Prostate gland (tissue), 2 donors: ENCODE data around the gene ZFYVE27. TPM values are rescaled to one million over a fixed set of nuclear protein-coding genes. Genes with fewer than 3 reads are reported as not detected.

Experiments
- DNase-seq: peaks from one replicate; pipeline ENCODE4 v3.0.0-alpha.2; 2019; ENCODE audit warnings: low spot score
- H3K27ac ChIP-seq, 2 donors: fragments of 200-600 bp; sonication (generic); 2 replicates each; pipeline ENCODE4 v1.5.1; 2017 to 2019
- H3K27me3 ChIP-seq: fragments of 200-600 bp; sonication (generic); replicated peaks from 2 replicates; pipeline ENCODE4 v1.5.1; 2019; ENCODE audit not compliant: insufficient read depth
- H3K36me3 ChIP-seq, 2 donors: fragments of 200-600 bp; sonication (generic); 1 replicate in 1 of 2; 2 replicates in 1 of 2; pipeline versions ENCODE4 v1.5.1 to v1.8.1; 2017 to 2019
- H3K4me1 ChIP-seq: fragments of 200-600 bp; sonication (generic); replicated peaks from 2 replicates; pipeline ENCODE4 v1.5.1; 2019
- H3K4me3 ChIP-seq, 2 donors: fragments of 200-600 bp; sonication (generic); 2 replicates each; pipeline ENCODE4 v1.5.1; 2017 to 2019
- H3K9me3 ChIP-seq: fragments of 200-600 bp; sonication (generic); 2 replicates; pipeline ENCODE4 v1.5.1; 2017
- POLR2A ChIP-seq: fragments of 450-650 bp; IDR thresholded peaks from one replicate; pipeline ENCODE4 v1.6.1; 2016; ENCODE audit warnings: antibody characterized with exemption, mild to moderate bottlenecking
- POLR2AphosphoS5 ChIP-seq: sonication (generic); formaldehyde crosslinking; IDR thresholded peaks from one replicate; pipeline ENCODE4 v1.6.1; 2017; ENCODE audit warnings: antibody characterized with exemption
- WGBS: methylation state at CpG from one replicate; pipeline ENCODE4 v1.1.5; 2018; 5-methylcytosine and 5-hydroxymethylcytosine counted together
- intact Hi-C: fragments of 100-400 bp; cut with DNase I; formaldehyde crosslinking; loops from one replicate; pipeline ENCODE4 v1.14.2; 2022
- total RNA-seq, 2 donors: library from RNA; depleted of rRNA; stranded (reverse); fragments of >200 nt; gene quantifications; one replicate each; pipeline ENCODE4 v1.1.0, GENCODE V29; 2016
- TF ChIP-seq, protein P1 (sequence below), 4 experiments: fragments of 200-600 bp in 2 of 4; fragments of 450-650 bp in 2 of 4; sonication (generic) in 2 of 4; IDR thresholded peaks; 1 replicate in 3 of 4; 2 replicates in 1 of 4; pipeline ENCODE4 v1.5.1; 2016 to 2019; ENCODE audit warnings: antibody characterized with exemption in 4 of 4, mild to moderate bottlenecking in 2 of 4, moderate library complexity in 2 of 4

The ZFYVE27 gene
- total RNA-seq, 2 donors from 2014 or later, result 15.3 to 41.4 TPM

GRCh38 chr10:97707134-97707861, 29.6 kb upstream of the ZFYVE27 start:
- no peaks in the 10 kb centered on the region for H3K9me3 ChIP-seq
- 63% methylated on average over 11 of the region's 11 CpGs for WGBS
- no peak overlapping the region for H3K27ac ChIP-seq
- TF ChIP-seq, protein P1, sequence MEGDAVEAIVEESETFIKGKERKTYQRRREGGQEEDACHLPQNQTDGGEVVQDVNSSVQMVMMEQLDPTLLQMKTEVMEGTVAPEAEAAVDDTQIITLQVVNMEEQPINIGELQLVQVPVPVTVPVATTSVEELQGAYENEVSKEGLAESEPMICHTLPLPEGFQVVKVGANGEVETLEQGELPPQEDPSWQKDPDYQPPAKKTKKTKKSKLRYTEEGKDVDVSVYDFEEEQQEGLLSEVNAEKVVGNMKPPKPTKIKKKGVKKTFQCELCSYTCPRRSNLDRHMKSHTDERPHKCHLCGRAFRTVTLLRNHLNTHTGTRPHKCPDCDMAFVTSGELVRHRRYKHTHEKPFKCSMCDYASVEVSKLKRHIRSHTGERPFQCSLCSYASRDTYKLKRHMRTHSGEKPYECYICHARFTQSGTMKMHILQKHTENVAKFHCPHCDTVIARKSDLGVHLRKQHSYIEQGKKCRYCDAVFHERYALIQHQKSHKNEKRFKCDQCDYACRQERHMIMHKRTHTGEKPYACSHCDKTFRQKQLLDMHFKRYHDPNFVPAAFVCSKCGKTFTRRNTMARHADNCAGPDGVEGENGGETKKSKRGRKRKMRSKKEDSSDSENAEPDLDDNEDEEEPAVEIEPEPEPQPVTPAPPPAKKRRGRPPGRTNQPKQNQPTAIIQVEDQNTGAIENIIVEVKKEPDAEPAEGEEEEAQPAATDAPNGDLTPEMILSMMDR (IDR thresholded peaks at IDR 0.05), result no peak
- TF ChIP-seq POLR2A (no peak), POLR2AphosphoS5 (no peak)
- H3K27me3 ChIP-seq, result no peaks in the 10 kb centered on the region
- no peaks in the 10 kb centered on the region for H3K36me3 ChIP-seq
- no peaks in the 10 kb centered on the region for H3K4me1 ChIP-seq
- DNase-seq, result no peak
- intact Hi-C loops, result no loop called here
- no peak overlapping the region for H3K4me3 ChIP-seq

GRCh38 chr10:97708167-97708566, 28.8 kb upstream of the ZFYVE27 start:
- H3K4me3 ChIP-seq, result no peak overlapping the region
- DNase-seq, result no peak
- no peaks in the 10 kb centered on the region for H3K27me3 ChIP-seq
- H3K9me3 ChIP-seq, result no peaks in the 10 kb centered on the region
- no peaks in the 10 kb centered on the region for H3K4me1 ChIP-seq
- TF ChIP-seq, protein P1 (IDR thresholded peaks at IDR 0.05), result no peak
- TF ChIP-seq POLR2A, result no peak
- TF ChIP-seq POLR2AphosphoS5, result no peak
- intact Hi-C loops, result no loop called here
- peak overlapping the region in 1 of 2 donors; percentile 43 for H3K27ac ChIP-seq
- no peaks in the 10 kb centered on the region for H3K36me3 ChIP-seq
- 50% methylated on average over 2 of the region's 2 CpGs for WGBS

DNA sequence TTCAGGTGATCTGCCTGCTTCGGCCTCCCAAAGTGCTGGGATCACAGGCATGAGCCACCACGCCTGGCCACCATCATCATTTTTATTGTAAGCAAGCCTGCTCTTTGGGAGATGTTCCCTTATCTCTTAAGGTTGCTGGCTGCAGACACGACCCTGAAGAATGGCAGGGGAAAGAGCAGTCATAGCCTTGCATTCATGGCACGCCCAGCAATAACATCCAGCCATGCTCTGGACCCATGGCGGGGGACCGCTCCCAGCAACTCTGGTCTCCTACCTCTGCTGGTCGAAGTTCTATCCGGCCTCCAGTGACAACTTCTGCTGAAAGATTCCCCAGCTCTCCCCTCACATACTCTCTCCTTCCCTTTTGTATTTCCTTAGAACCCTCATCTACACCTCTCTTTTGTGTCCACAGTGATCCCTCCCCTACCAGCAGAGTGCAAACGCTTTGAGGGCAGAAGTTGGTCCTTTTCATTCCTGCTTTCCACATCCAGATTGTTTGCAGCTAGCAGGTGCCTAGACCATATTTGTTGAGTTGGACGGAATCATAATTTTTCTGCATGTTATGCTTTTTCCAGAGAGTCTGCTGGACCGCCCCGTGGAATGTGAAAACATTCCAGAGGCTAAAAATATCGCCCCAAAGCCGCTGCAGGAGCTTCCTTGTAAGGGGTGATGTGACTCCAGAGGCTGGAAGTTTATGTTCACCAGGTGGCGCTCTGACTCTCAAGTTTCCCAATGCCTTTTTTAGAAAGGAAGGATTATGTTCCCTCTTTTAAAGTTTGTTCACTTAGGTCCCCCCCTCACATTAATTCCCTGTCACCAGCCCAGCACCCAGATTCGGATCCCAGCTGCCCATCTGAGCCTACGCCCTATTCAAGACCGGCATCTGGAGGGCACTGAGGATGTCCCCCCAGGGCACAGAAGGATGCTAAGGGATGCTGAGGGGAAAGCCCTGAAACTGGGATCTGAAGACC, 27.7 kb upstream of the ZFYVE27 start:
- H3K27me3 ChIP-seq, result no peaks in the 10 kb centered on the region
- H3K4me1 ChIP-seq, result no peaks in the 10 kb centered on the region
- peak; percentile 75 for TF ChIP-seq POLR2AphosphoS5
- no peak for TF ChIP-seq POLR2A
- TF ChIP-seq, protein P1 (IDR thresholded peaks at IDR 0.05), result peak; percentile 30 to 77 (median 67)
- intact Hi-C loops, result no loop called here
- no peak overlapping the region for H3K4me3 ChIP-seq
- DNase-seq, result peak; percentile 69
- H3K27ac ChIP-seq, result peak overlapping the region; percentile 10 to 68
- 34% methylated on average over 18 of the region's 18 CpGs for WGBS
- H3K9me3 ChIP-seq, result no peaks in the 10 kb centered on the region
- no peaks in the 10 kb centered on the region for H3K36me3 ChIP-seq

DNA sequence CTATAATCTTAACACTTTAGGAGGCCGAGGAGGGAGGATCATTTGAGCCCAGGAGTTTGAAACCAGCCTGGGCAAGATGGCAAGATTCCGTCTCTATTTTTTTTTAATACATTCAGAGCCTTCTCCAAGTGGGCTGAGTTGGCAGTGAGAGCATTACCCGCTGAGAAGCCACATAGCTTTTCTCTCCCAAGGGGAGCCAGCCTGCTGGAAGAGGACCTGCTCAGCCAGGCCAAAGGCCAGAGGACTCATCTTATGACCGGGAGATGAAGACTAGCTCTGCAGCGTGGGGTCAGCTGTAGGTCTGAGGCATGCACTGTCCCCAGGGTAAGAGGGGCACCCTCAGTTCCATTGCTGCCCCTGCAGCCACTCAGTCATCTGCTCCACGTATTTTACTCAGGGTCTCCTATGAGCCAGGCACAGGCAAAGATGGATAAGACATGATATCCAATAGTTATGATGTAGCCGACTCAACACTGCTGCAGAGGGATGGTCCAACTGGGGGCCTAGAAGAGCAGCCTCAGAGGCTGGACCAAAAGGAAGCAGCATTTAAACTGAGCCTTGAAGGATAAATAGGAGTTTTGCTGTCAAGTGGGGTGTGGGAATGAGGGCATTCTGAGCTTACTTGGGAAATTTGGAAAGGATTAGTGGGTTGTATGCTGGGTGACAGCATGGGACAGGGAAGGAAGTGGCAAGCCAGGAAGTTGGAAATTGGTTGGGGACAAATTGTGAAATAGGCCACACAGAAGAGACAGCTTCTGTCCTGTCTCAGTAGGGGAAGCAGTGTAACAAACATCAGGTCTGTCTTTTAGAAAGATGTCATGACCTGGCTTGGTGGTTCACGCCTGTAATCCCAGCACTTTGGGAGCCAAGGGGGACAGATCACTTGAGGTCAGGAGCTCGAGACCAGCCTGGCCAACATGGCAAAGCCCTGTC, 25.0 kb upstream of the ZFYVE27 start:
- no peak for DNase-seq
- Histone ChIP-seq H3K27me3 (no peaks in the 10 kb centered on the region), H3K27ac (peak overlapping the region; percentile 89 to 92), H3K36me3 (no peaks in the 10 kb centered on the region), H3K4me3 (no peak overlapping the region), H3K9me3 (no peaks in the 10 kb centered on the region), H3K4me1 (no peaks in the 10 kb centered on the region)
- TF ChIP-seq, protein P1 (IDR thresholded peaks at IDR 0.05), result no peak
- TF ChIP-seq POLR2AphosphoS5 (no peak), POLR2A (no peak)
- intact Hi-C loops, result no loop called here
- WGBS, result 81% methylated on average over 9 of the region's 9 CpGs
